Mucosa of descending colon (tissue), 3 donors: ENCODE data around the gene ACAP1. TPM values are rescaled to one million over a fixed set of nuclear protein-coding genes. Genes with fewer than 3 reads are reported as not detected.
"Not testable (repeated sequence)": the region's sequence is repeated elsewhere in the genome, so short reads cannot be mapped to it uniquely, and the experiment has no call there.

Experiments used
- ATAC-seq: fragments of 200-7000 bp; cut with Tn5 transposase; one replicate; pipeline ENCODE4 v1.9.1; 2020; ENCODE audit warnings: mild to moderate bottlenecking, moderate library complexity
- DNase-seq, 3 donors: peaks; one replicate each; pipeline ENCODE4 v3.0.0-alpha.2; 2020
- H3K36me3 ChIP-seq: fragments of 200-600 bp; one replicate; pipeline ENCODE4 v1.8.0; 2021; ENCODE audit warnings: low read depth, mild to moderate bottlenecking
- H3K4me1 ChIP-seq: fragments of 200-600 bp; one replicate; pipeline ENCODE4 v1.8.0; 2021; ENCODE audit warnings: low read depth, mild to moderate bottlenecking
- H3K4me3 ChIP-seq: fragments of 200-600 bp; one replicate; pipeline ENCODE4 v1.8.0; 2021; ENCODE audit warnings: mild to moderate bottlenecking
- H3K9me3 ChIP-seq: fragments of 200-600 bp; one replicate; pipeline ENCODE4 v1.8.0; 2021; ENCODE audit warnings: mild to moderate bottlenecking
- CTCF ChIP-seq: fragments of 200-600 bp; IDR thresholded peaks from one replicate; pipeline ENCODE4 v1.8.0; 2022; ENCODE audit warnings: antibody characterized with exemption, mild to moderate bottlenecking
- intact Hi-C, 2 donors: fragments of 100-400 bp; cut with DNase I in 1 of 2; cut with micrococcal nuclease in 1 of 2; formaldehyde crosslinking; loops; one replicate each; pipeline versions ENCODE4 v1.11.0 to v1.11.1; 2022; cut with DNase I, micrococcal nuclease
- total RNA-seq, 3 donors: library from RNA; stranded (reverse); fragmentation: NEBNext Ultra II Directional in 2 of 3; extraction: Animal tissue kit (Norgen Biotek cat#: 25700) in 2 of 3; gene quantifications; one replicate each; pipeline versions ENCODE4 v1.2.1 to v1.2.4, GENCODE V29; 2021 to 2023
- donor health status: DM: no; HTN: no; CAD: no; lungs with moderate emphysema.
- donor health status: DM: no; HTN: no; CAD: no.
- donor health status: DM: no; HTN: yes; CAD: no.

The ACAP1 gene
- total RNA-seq, 3 donors from 2014 or later = 9.2 to 16.5 (median 11.2) TPM

- intact Hi-C loops = no loop called here
- peak overlapping the region; percentile 75 for H3K4me3 ChIP-seq
- peak; percentile 93 for ATAC-seq
- no peak for TF ChIP-seq CTCF
- H3K4me1 ChIP-seq = peaks cover 12% of the 10 kb centered on the region
- DNase-seq = peak; percentile 98 to 100 (median 99)
- peaks cover 3% of the 10 kb centered on the region for H3K36me3 ChIP-seq
- no peaks in the 10 kb centered on the region for H3K9me3 ChIP-seq
Measured at GRCh38 chr17:7329374-7329996, 6.8 kb upstream of the ACAP1 start.

- no peaks in the 10 kb centered on the region for H3K9me3 ChIP-seq
- H3K4me1 ChIP-seq = peaks cover 12% of the 10 kb centered on the region
- DNase-seq (peak; percentile 78 to 87 (median 85)), ATAC-seq (peak; percentile 66)
- peaks cover 3% of the 10 kb centered on the region for H3K36me3 ChIP-seq
- TF ChIP-seq CTCF = no peak
- intact Hi-C loops = no loop called here
- H3K4me3 ChIP-seq = peak overlapping the region; percentile 75
Measured at GRCh38 chr17:7329997-7330637, 6.2 kb upstream of the ACAP1 start.

GRCh38 chr17:7330638-7331015 lies 5.7 kb upstream of the ACAP1 start:
- no peak for ATAC-seq
- no peaks in the 10 kb centered on the region for H3K9me3 ChIP-seq

GRCh38 chr17:7332111-7332510 lies 4.2 kb upstream of the ACAP1 start:
- intact Hi-C loops = no loop called here
- DNase-seq (no peak), ATAC-seq (no peak)
- TF ChIP-seq CTCF = no peak
- Histone ChIP-seq H3K4me3 (no peak overlapping the region), H3K4me1 (peaks cover 12% of the 10 kb centered on the region), H3K9me3 (no peaks in the 10 kb centered on the region), H3K36me3 (peaks cover 3% of the 10 kb centered on the region)

More at GRCh38 chr17:7330638-7331015, 5.7 kb upstream of the ACAP1 start:
- Histone ChIP-seq H3K36me3 (peaks cover 3% of the 10 kb centered on the region), H3K4me3 (no peak overlapping the region), H3K4me1 (peaks cover 12% of the 10 kb centered on the region)
- no peak for TF ChIP-seq CTCF
- intact Hi-C loops = no loop called here
- peak in 1 of 3 donors; percentile 57 for DNase-seq

- intact Hi-C loops, H3K36me3 ChIP-seq, H3K9me3 ChIP-seq, H3K4me3 ChIP-seq, ATAC-seq, DNase-seq: not testable (repeated sequence)
- peaks cover 12% of the 10 kb centered on the region for H3K4me1 ChIP-seq
Measured at GRCh38 chr17:7332600-7333069, 3.7 kb upstream of the ACAP1 start.

- Histone ChIP-seq H3K9me3 (no peaks in the 10 kb centered on the region), H3K4me1 (peaks cover 3% of the 10 kb centered on the region), H3K4me3 (no peak overlapping the region), H3K36me3 (no peaks in the 10 kb centered on the region)
- no peak for ATAC-seq
- TF ChIP-seq CTCF = no peak
- intact Hi-C loops = no loop called here
- DNase-seq = peak in 1 of 3 donors; percentile 34
Measured at GRCh38 chr17:7334938-7335538, 1.3 kb upstream of the ACAP1 start.

GRCh38 chr17:7335765-7336164 lies 564 bp upstream of the ACAP1 start:
- H3K36me3 ChIP-seq, intact Hi-C loops, H3K4me1 ChIP-seq, ATAC-seq, DNase-seq, H3K4me3 ChIP-seq, H3K9me3 ChIP-seq: not testable (repeated sequence)

- H3K36me3 ChIP-seq, H3K4me1 ChIP-seq, DNase-seq, H3K4me3 ChIP-seq, H3K9me3 ChIP-seq, ATAC-seq, intact Hi-C loops: not testable (repeated sequence)
Measured at GRCh38 chr17:7337600-7337999, 1.3 kb downstream of the ACAP1 start.
